MCF 10A (cell line): ENCODE results near the gene PRPF8. TPM values are rescaled to one million over a fixed set of nuclear protein-coding genes. Genes with fewer than 3 reads are reported as not detected.

Source experiments
- BruUV-seq: library from RNA; stranded (reverse); fragments of 400-500 nt; replicated peaks from 2 replicates; lab custom pipeline; 2021; lab: Mats Ljungman, UMichigan
- CTCF ChIA-PET: fragments of 300-600 bp; sonication (Branson Sonifier 250); formaldehyde crosslinking; extraction: SDS; loops from one replicate; lab custom pipeline; 2021; ENCODE audit warnings: antibody characterized with exemption, inconsistent platforms; lab: Yijun Ruan, JAX
- POLR2A ChIA-PET: fragments of 300-600, 350-650 bp; sonication (Branson Sonifier 250); formaldehyde crosslinking; extraction: SDS; loops from one replicate; lab custom pipeline; 2020; ENCODE audit warnings: antibody characterized with exemption, inconsistent platforms; lab: Yijun Ruan, JAX
- DNase-seq: peaks from one replicate; pipeline ENCODE4 v3.0.0-alpha.2; 2018; ENCODE audit not compliant: unreplicated experiment
- H3K27ac Mint-ChIP-seq: one replicate; pipeline ENCODE4 v1.8.0; 2022; ENCODE audit warnings: mild to moderate bottlenecking, low read depth, mixed read lengths; ENCODE audit not compliant: unreplicated experiment
- H3K27me3 Mint-ChIP-seq: one replicate; pipeline ENCODE4 v1.8.0; 2022; ENCODE audit warnings: mixed read lengths; ENCODE audit not compliant: insufficient read depth, unreplicated experiment
- H3K36me3 Mint-ChIP-seq: one replicate; pipeline ENCODE4 v1.8.0; 2022; ENCODE audit warnings: mild to moderate bottlenecking, moderate library complexity, mixed read lengths; ENCODE audit not compliant: insufficient read depth, unreplicated experiment
- H3K4me1 Mint-ChIP-seq: one replicate; pipeline ENCODE4 v1.8.0; 2022; ENCODE audit warnings: mixed read lengths; ENCODE audit not compliant: insufficient read depth, unreplicated experiment
- H3K4me3 Mint-ChIP-seq: one replicate; pipeline ENCODE4 v1.8.0; 2022; ENCODE audit warnings: mild to moderate bottlenecking, moderate library complexity, mixed read lengths; ENCODE audit not compliant: unreplicated experiment
- H3K9me3 Mint-ChIP-seq: one replicate; pipeline ENCODE4 v1.8.0; 2022; ENCODE audit warnings: mixed read lengths; ENCODE audit not compliant: unreplicated experiment
- CTCF ChIP-seq: fragments of 200-600 bp; IDR thresholded peaks from one replicate; pipeline ENCODE4 v1.8.0; 2022; ENCODE audit warnings: antibody characterized with exemption, mild to moderate bottlenecking; ENCODE audit not compliant: unreplicated experiment
- intact Hi-C: fragments of 100-400 bp; cut with micrococcal nuclease; formaldehyde crosslinking; loops from 2 replicates; pipeline ENCODE4 v1.14.1; 2022
- total RNA-seq: library from RNA; stranded (reverse); gene quantifications from 2 replicates; pipeline ENCODE4 v1.2.3, GENCODE V29; 2022

Gene PRPF8
- total RNA-seq, 1 experiment from 2014 or later = 261 TPM

GRCh38 chr17:1712271-1712670, 27.6 kb upstream of the PRPF8 start:
- TF ChIP-seq CTCF = no peak
- no TSS peak for BruUV-seq
- ChIA-PET POLR2A (no interaction called here), CTCF (interaction anchor here (1.0 to 2.0 kb wide), 2 partner anchors 43 to 44 kb away, joined by 3 to 8 read pairs; no protein-coding TSS in a partner anchor)
- Mint-ChIP-seq H3K4me3 (no peak overlapping the region), H3K9me3 (no peaks in the 10 kb centered on the region), H3K4me1 (peaks cover 21% of the 10 kb centered on the region), H3K27ac (no peak overlapping the region), H3K36me3 (peaks cover 27% of the 10 kb centered on the region), H3K27me3 (no peaks in the 10 kb centered on the region)
- intact Hi-C loops = loop anchor here (10.0 kb wide), 1 partner anchor 137 kb away; no protein-coding TSS in a partner anchor
- no peak for DNase-seq

GRCh38 chr17:1711804-1712203, 27.1 kb upstream of the PRPF8 start:
- no peak overlapping the region for H3K27ac Mint-ChIP-seq

GRCh38 chr17:1710807-1711553, 26.3 kb upstream of the PRPF8 start:
- intact Hi-C loops = loop anchor here (1.0 to 10.0 kb wide), 2 partner anchors 42 to 136 kb away; no protein-coding TSS in a partner anchor
- Mint-ChIP-seq H3K27ac (peak overlapping the region; percentile 16), H3K4me1 (peaks cover 21% of the 10 kb centered on the region), H3K9me3 (no peaks in the 10 kb centered on the region), H3K36me3 (peaks cover 27% of the 10 kb centered on the region), H3K27me3 (no peaks in the 10 kb centered on the region), H3K4me3 (peak overlapping the region; percentile 68)
- CTCF ChIA-PET = interaction anchor here (0.6 kb wide), 1 partner anchor 87 kb away, joined by 3 read pairs; no protein-coding TSS in a partner anchor
- TF ChIP-seq CTCF = no peak
- BruUV-seq = no TSS peak
- POLR2A ChIA-PET = interaction anchor here (0.6 to 2.9 kb wide), 4 partner anchors 27 to 689 kb away, joined by 3 to 23 read pairs (median 3); partner anchors contain the start of gene PRPF8
- DNase-seq = no peak

More at GRCh38 chr17:1711804-1712203, 27.1 kb upstream of the PRPF8 start:
- no peaks in the 10 kb centered on the region for H3K27me3 Mint-ChIP-seq
- POLR2A ChIA-PET = interaction anchor here (0.5 to 1.0 kb wide), 3 partner anchors 59 to 145 kb away, joined by 3 read pairs; no protein-coding TSS in a partner anchor
- DNase-seq = no peak
- H3K4me3 Mint-ChIP-seq = peak overlapping the region; percentile 68
- CTCF ChIA-PET = no interaction called here
- BruUV-seq = no TSS peak
- H3K36me3 Mint-ChIP-seq = peaks cover 27% of the 10 kb centered on the region
- intact Hi-C loops = loop anchor here (10.0 kb wide), 1 partner anchor 137 kb away; no protein-coding TSS in a partner anchor
- peaks cover 21% of the 10 kb centered on the region for H3K4me1 Mint-ChIP-seq
- no peaks in the 10 kb centered on the region for H3K9me3 Mint-ChIP-seq
- no peak for TF ChIP-seq CTCF
